H1 (cell line): ENCODE measurements around the gene GLMP. TPM values are rescaled to one million over a fixed set of nuclear protein-coding genes. Genes with fewer than 3 reads are reported as not detected.

Experiments used
- BRCA1 ChIP-seq: IDR thresholded peaks from 2 replicates; pipeline ENCODE4 v1.6.1; 2012; ENCODE audit warnings: low read depth, low read length, improper control_type of control experiment
- GABPA ChIP-seq: IDR thresholded peaks from 2 replicates; pipeline ENCODE4 v1.6.1; 2011; ENCODE audit warnings: mild to moderate bottlenecking, low read length, moderate library complexity, borderline replicate concordance; ENCODE audit not compliant: insufficient read depth
- KDM4A ChIP-seq: IDR thresholded peaks from one replicate; pipeline ENCODE4 v1.7.1; 2012; ENCODE audit warnings: low read depth, mild to moderate bottlenecking, moderate library complexity, low read length, inconsistent platforms; ENCODE audit not compliant: severe bottlenecking
- POLR2AphosphoS5 ChIP-seq: IDR thresholded peaks from 2 replicates; pipeline ENCODE4 v1.6.1; 2011; ENCODE audit warnings: low read depth, low read length
- SRF ChIP-seq: IDR thresholded peaks from 2 replicates; pipeline ENCODE4 v1.6.1; 2011; ENCODE audit warnings: mild to moderate bottlenecking, low read depth, low read length, moderate library complexity
- SUZ12 ChIP-seq: fragments of 200-600 bp; sonication (generic); IDR thresholded peaks from 2 replicates; pipeline ENCODE4 v1.6.1; 2012; ENCODE audit warnings: mild to moderate bottlenecking, inconsistent platforms, low read length, moderate library complexity, mixed read lengths
- TBP ChIP-seq: IDR thresholded peaks from 2 replicates; pipeline ENCODE4 v1.6.1; 2011; ENCODE audit warnings: low read depth, low read length, improper control_type of control experiment
- TEAD4 ChIP-seq: IDR thresholded peaks from 2 replicates; pipeline ENCODE4 v1.6.1; 2012; ENCODE audit warnings: low read depth, low read length, inconsistent platforms, mixed read lengths
- polyA plus RNA-seq, 7 experiments: library from polyadenylated mRNA; depleted of rRNA in 3 of 7; stranded (reverse) in 5 of 7; unstranded in 2 of 7; fragments of >200 nt in 5 of 7; fragments of 200-250 nt in 2 of 7; gene quantifications; 1 replicate in 5 of 7; 2 replicates in 1 of 7; 4 replicates in 1 of 7; pipeline versions ENCODE4 v1.2.1 to v1.2.3, GENCODE V29; 2011 to 2013; ENCODE audit warnings: missing spikeins in 2 of 7, mixed read lengths in 2 of 7
- total RNA-seq: library from RNA; stranded (reverse); fragmentation: NEBNext Ultra II Directional; extraction: Animal tissue kit (Norgen Biotek cat#: 25700); gene quantifications from 2 replicates; pipeline ENCODE4 v1.2.1, GENCODE V29; 2021

Gene GLMP
- total and polyA plus RNA-seq, 2 of the 8 experiments (the other 6 are each of a cell fraction or from before 2014, with no cell fraction given), result 48.1 to 59.5 TPM

DNA sequence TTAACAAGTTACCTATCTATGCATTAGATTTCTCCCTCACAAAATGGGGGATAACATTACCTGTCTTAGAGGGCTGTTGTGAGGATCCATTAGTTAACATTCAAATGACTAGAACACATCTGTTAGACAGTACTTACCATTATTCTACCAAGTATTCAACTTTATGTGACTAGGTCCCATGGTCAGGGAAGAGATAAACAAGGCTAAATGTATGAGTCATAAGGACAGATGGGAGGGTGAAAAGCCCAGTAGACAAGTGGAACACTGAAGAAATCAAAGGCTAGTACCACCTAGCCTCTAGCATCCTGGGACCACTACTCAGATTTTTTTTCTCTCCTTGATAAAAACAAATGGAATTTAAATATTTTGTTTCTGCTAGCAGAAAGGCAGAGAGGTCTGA is 12.6 kb upstream of the GLMP start (continued):
- TF ChIP-seq POLR2AphosphoS5 (no peak), SRF (no peak), SUZ12 (no peak), BRCA1 (no peak), TEAD4 (no peak), TBP (no peak), KDM4A (no peak), GABPA (no peak)
